Neural progenitor cell (in vitro differentiated cells): ENCODE measurements around the gene CIDEA.

Experiments
- CTCF ChIP-seq: fragments of 200-600 bp; sonication (generic); IDR thresholded peaks from 2 replicates; pipeline ENCODE4 v1.5.1; 2017; ENCODE audit warnings: antibody characterized with exemption, mild to moderate bottlenecking
- EZH2 ChIP-seq: fragments of 200-600 bp; sonication (generic); IDR thresholded peaks from 2 replicates; pipeline ENCODE4 v1.6.1; 2017; ENCODE audit warnings: antibody characterized with exemption, mild to moderate bottlenecking, moderate library complexity
- EZH2phosphoT487 ChIP-seq: fragments of 200-600 bp; sonication (generic); IDR thresholded peaks from 2 replicates; pipeline ENCODE4 v1.6.1; 2017; ENCODE audit warnings: antibody characterized with exemption

DNA sequence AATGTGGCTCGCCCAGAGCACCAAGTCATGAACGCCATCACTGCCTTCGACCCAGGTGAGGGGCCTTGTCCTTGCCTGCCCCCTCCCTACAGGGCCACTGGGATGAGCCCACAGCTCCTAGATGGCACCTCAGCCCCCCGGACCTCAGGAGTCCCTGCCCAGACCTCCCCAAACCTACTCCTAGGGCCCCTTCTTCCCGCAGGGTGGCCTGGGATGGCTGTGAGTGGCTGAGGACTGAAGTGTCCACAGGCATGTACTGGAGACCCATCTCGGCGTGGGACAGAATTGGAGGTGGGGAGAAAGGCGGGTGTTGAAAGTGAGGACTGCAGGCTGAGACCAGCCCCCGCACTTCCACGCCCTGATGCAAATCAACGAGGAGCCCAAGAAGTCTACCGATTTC is 51.0 kb downstream of the CIDEA start:
- TF ChIP-seq CTCF (no peak), EZH2 (no peak), EZH2phosphoT487 (no peak)
